B cell (primary cell): Measurements from ENCODE around the gene PHC2.

Experiments
- EZH2 ChIP-seq: IDR thresholded peaks from 2 replicates; pipeline ENCODE4 v1.6.1; 2012; ENCODE audit warnings: borderline replicate concordance, low read depth, mild to moderate bottlenecking, moderate library complexity, low read length; ENCODE audit not compliant: insufficient read depth, poor library complexity, severe bottlenecking
- TF ChIP-seq, protein P1 (sequence below): fragments of 200-600 bp; IDR thresholded peaks from one replicate; pipeline ENCODE4 v1.8.0; 2022; ENCODE audit warnings: antibody characterized with exemption, mild to moderate bottlenecking

DNA sequence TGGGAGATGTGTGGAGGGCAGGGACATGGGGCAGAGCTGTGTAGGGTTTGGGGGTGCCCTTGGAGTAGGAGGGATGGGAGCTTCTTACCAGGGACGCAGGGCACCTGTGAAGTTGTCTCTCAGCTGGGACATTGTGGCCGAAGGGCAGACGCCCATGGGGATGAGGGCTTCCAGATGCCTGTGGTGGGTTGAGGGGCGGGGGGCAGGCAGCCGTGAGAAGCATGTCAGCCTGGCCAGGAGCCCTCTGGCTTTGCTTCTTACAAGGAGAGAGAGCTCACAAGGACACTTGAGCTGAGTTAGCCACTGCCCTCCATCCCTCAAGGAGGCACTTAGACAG is 118.5 kb downstream of the PHC2 start:
- TF ChIP-seq, protein P1, sequence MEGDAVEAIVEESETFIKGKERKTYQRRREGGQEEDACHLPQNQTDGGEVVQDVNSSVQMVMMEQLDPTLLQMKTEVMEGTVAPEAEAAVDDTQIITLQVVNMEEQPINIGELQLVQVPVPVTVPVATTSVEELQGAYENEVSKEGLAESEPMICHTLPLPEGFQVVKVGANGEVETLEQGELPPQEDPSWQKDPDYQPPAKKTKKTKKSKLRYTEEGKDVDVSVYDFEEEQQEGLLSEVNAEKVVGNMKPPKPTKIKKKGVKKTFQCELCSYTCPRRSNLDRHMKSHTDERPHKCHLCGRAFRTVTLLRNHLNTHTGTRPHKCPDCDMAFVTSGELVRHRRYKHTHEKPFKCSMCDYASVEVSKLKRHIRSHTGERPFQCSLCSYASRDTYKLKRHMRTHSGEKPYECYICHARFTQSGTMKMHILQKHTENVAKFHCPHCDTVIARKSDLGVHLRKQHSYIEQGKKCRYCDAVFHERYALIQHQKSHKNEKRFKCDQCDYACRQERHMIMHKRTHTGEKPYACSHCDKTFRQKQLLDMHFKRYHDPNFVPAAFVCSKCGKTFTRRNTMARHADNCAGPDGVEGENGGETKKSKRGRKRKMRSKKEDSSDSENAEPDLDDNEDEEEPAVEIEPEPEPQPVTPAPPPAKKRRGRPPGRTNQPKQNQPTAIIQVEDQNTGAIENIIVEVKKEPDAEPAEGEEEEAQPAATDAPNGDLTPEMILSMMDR: no peak
- no peak for TF ChIP-seq EZH2
